Prostate gland (tissue), 2 donors: ENCODE results near the gene ZNF24. TPM values are rescaled to one million over a fixed set of nuclear protein-coding genes. Genes with fewer than 3 reads are reported as not detected.
A peak's percentile ranks its signal among the peaks of the same experiment; 100 is the strongest.

ENCODE experiments used
- DNase-seq: peaks from one replicate; pipeline ENCODE4 v3.0.0-alpha.2; 2019; ENCODE audit warnings: low spot score
- H3K27ac ChIP-seq, 2 donors: fragments of 200-600 bp; sonication (generic); 2 replicates each; pipeline ENCODE4 v1.5.1; 2017 to 2019
- H3K27me3 ChIP-seq: fragments of 200-600 bp; sonication (generic); replicated peaks from 2 replicates; pipeline ENCODE4 v1.5.1; 2019; ENCODE audit not compliant: insufficient read depth
- H3K36me3 ChIP-seq, 2 donors: fragments of 200-600 bp; sonication (generic); 1 replicate in 1 of 2; 2 replicates in 1 of 2; pipeline versions ENCODE4 v1.5.1 to v1.8.1; 2017 to 2019
- H3K4me1 ChIP-seq: fragments of 200-600 bp; sonication (generic); replicated peaks from 2 replicates; pipeline ENCODE4 v1.5.1; 2019
- H3K4me3 ChIP-seq, 2 donors: fragments of 200-600 bp; sonication (generic); 2 replicates each; pipeline ENCODE4 v1.5.1; 2017 to 2019
- H3K9me3 ChIP-seq: fragments of 200-600 bp; sonication (generic); 2 replicates; pipeline ENCODE4 v1.5.1; 2017
- POLR2A ChIP-seq: fragments of 450-650 bp; IDR thresholded peaks from one replicate; pipeline ENCODE4 v1.6.1; 2016; ENCODE audit warnings: antibody characterized with exemption, mild to moderate bottlenecking
- POLR2AphosphoS5 ChIP-seq: sonication (generic); formaldehyde crosslinking; IDR thresholded peaks from one replicate; pipeline ENCODE4 v1.6.1; 2017; ENCODE audit warnings: antibody characterized with exemption
- WGBS: methylation state at CpG from one replicate; pipeline ENCODE4 v1.1.5; 2018; 5-methylcytosine and 5-hydroxymethylcytosine counted together
- intact Hi-C: fragments of 100-400 bp; cut with DNase I; formaldehyde crosslinking; loops from one replicate; pipeline ENCODE4 v1.14.2; 2022
- total RNA-seq, 2 donors: library from RNA; depleted of rRNA; stranded (reverse); fragments of >200 nt; gene quantifications; one replicate each; pipeline ENCODE4 v1.1.0, GENCODE V29; 2016
- TF ChIP-seq, protein P1 (sequence below), 4 experiments: fragments of 200-600 bp in 2 of 4; fragments of 450-650 bp in 2 of 4; sonication (generic) in 2 of 4; IDR thresholded peaks; 1 replicate in 3 of 4; 2 replicates in 1 of 4; pipeline ENCODE4 v1.5.1; 2016 to 2019; ENCODE audit warnings: antibody characterized with exemption in 4 of 4, mild to moderate bottlenecking in 2 of 4, moderate library complexity in 2 of 4

Gene ZNF24
- total RNA-seq, 2 donors from 2014 or later = 39.4 to 53.4 TPM

DNA sequence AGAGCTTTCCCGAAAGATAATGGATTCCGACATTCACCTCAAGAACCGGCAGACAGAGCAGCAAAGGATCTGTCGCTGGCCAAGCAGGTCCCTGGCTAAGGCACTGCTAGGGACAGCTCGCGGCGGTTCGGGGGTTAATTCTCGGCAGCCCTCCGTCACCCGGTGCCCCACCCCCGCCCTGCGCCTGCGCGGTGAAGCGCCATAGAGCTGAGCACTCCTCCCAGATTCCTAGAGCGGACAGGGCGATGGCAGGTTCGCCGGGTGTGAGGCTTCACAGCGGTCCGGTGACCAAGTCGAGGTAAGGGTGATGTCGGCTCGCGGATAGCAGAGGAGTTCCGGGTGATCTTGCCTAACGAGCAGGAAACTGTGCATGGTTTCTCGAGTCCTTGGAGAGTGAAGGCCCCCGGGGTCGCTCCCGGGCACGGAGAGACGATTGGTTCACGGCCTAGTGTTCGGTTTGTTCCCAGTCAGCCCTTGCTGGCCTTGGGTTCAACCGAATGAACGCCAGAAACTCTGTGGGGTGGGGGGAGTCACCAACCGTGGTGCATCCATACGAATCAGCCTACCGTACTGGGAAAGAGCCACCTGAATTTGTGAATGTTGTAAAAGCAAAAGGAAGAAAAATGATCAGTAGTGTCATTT lies 54.0 kb downstream of the ZNF24 start, which contains the start of gene ZSCAN30:
Gene ZSCAN30, minus strand, starts transcription at position 136 of the 642 bp plus-strand sequence. CDS start 25,877 bp downstream, outside the sequence.
- no peaks in the 10 kb centered on the region for H3K36me3 ChIP-seq
- H3K4me1 ChIP-seq = no peaks in the 10 kb centered on the region
- peak within 1 kb of the TSS; percentile 80 to 87 for H3K27ac ChIP-seq
- H3K27me3 ChIP-seq = no peaks in the 10 kb centered on the region
- peak within 1 kb of the TSS; percentile 53 to 66 for H3K4me3 ChIP-seq
- intact Hi-C loops = no loop called here
- H3K9me3 ChIP-seq = no peaks in the 10 kb centered on the region
- peak; percentile 91 for DNase-seq
- under 1% methylated on average over 29 of the region's 41 CpGs for WGBS
- TF ChIP-seq POLR2A (peak; percentile 65), POLR2AphosphoS5 (peak; percentile 91)
- TF ChIP-seq, protein P1, sequence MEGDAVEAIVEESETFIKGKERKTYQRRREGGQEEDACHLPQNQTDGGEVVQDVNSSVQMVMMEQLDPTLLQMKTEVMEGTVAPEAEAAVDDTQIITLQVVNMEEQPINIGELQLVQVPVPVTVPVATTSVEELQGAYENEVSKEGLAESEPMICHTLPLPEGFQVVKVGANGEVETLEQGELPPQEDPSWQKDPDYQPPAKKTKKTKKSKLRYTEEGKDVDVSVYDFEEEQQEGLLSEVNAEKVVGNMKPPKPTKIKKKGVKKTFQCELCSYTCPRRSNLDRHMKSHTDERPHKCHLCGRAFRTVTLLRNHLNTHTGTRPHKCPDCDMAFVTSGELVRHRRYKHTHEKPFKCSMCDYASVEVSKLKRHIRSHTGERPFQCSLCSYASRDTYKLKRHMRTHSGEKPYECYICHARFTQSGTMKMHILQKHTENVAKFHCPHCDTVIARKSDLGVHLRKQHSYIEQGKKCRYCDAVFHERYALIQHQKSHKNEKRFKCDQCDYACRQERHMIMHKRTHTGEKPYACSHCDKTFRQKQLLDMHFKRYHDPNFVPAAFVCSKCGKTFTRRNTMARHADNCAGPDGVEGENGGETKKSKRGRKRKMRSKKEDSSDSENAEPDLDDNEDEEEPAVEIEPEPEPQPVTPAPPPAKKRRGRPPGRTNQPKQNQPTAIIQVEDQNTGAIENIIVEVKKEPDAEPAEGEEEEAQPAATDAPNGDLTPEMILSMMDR (IDR thresholded peaks at IDR 0.05) = no peak

DNA sequence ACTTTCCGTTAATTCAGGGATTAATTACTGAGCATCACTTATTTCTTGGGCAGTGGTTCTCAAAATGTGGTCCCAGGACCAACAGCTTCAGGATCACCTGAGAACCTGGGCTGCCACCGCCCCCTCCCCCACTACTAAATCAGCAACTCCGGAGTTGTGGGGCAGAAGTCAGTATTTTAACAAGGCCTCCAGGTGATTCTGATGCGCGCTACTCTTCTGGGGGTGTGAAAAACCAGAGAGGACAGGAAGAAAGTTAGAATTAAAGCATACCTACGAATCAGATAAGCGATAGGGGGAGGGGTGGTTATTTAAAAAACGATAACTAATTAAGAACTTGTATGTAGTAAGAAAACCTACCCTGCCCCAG lies 54.5 kb downstream of the ZNF24 start:
- H3K9me3 ChIP-seq = no peaks in the 10 kb centered on the region
- TF ChIP-seq POLR2AphosphoS5 = no peak
- no peak for TF ChIP-seq POLR2A
- TF ChIP-seq, protein P1 (IDR thresholded peaks at IDR 0.05) = no peak
- H3K27me3 ChIP-seq = no peaks in the 10 kb centered on the region
- DNase-seq = peak; percentile 33
- peak overlapping the region; percentile 53 to 66 for H3K4me3 ChIP-seq
- 0% methylated on average over 8 of the region's 8 CpGs for WGBS
- peak overlapping the region; percentile 80 to 87 for H3K27ac ChIP-seq
- intact Hi-C loops = no loop called here
- no peaks in the 10 kb centered on the region for H3K4me1 ChIP-seq
- no peaks in the 10 kb centered on the region for H3K36me3 ChIP-seq

DNA sequence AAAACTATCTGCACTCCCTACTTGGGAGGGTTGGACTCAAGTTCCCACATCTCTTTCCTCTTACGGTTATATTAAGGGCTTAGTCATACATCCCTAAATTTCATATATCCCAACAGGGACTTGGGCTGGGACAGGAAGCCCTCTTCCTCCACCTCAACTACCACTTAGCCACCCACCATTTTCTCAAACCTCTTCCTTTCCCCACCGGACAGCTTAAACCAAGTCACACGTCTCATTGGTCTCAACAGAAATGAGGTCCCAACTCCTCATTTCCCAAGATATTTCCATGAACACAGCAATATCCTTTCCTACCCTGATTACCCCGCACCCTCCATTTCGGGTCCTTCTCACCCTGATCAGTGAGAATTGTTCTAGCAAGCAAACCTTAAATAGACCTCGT lies 54.9 kb downstream of the ZNF24 start:
- peak overlapping the region; percentile 80 to 87 for H3K27ac ChIP-seq
- no peak for TF ChIP-seq POLR2A
- TF ChIP-seq POLR2AphosphoS5 = no peak
- TF ChIP-seq, protein P1 (IDR thresholded peaks at IDR 0.05) = no peak
- intact Hi-C loops = no loop called here

DNA sequence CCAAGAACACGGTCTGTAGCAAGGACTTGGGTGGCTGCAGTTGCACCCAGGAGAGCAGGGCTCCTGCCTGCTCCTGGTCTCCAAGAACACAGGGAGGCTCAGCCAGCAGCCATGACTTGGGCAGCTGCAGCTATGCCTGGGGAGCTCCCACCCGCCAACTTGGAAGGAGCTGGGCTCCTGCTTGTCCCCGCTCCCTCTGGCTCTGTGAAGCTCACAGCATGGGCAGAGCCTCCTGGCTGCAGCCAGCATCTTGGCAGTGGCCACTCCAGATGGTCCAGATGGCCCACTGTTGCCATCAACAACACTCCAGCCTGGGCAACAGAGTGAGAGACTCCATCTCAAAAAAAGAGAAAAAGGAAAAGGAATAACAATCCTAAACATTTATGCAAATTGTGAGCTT lies 59.4 kb downstream of the ZNF24 start:
- Histone ChIP-seq H3K4me1 (no peaks in the 10 kb centered on the region), H3K4me3 (no peak overlapping the region), H3K36me3 (no peaks in the 10 kb centered on the region), H3K27me3 (no peaks in the 10 kb centered on the region), H3K27ac (no peak overlapping the region), H3K9me3 (no peaks in the 10 kb centered on the region)
- intact Hi-C loops = no loop called here
- 91% methylated on average over 3 of the region's 3 CpGs for WGBS
- TF ChIP-seq, protein P1 (IDR thresholded peaks at IDR 0.05) = no peak
- TF ChIP-seq POLR2AphosphoS5 (no peak), POLR2A (no peak)
- DNase-seq = no peak

More for the DNA sequence above, 54.9 kb downstream of the ZNF24 start:
- Histone ChIP-seq H3K4me1 (no peaks in the 10 kb centered on the region), H3K36me3 (no peaks in the 10 kb centered on the region), H3K9me3 (no peaks in the 10 kb centered on the region), H3K27me3 (no peaks in the 10 kb centered on the region), H3K4me3 (peak overlapping the region; percentile 53 to 66)
- no peak for DNase-seq
- WGBS = 13% methylated on average over 6 of the region's 6 CpGs
